ENCODE data around the gene LEFTY1. TPM values are rescaled to one million over a fixed set of nuclear protein-coding genes. Genes with fewer than 3 reads are reported as not detected.

The LEFTY1 gene
- total and polyA plus RNA-seq, 4 donors: 0.42 to 1.4 (median 0.87) TPM

DNA sequence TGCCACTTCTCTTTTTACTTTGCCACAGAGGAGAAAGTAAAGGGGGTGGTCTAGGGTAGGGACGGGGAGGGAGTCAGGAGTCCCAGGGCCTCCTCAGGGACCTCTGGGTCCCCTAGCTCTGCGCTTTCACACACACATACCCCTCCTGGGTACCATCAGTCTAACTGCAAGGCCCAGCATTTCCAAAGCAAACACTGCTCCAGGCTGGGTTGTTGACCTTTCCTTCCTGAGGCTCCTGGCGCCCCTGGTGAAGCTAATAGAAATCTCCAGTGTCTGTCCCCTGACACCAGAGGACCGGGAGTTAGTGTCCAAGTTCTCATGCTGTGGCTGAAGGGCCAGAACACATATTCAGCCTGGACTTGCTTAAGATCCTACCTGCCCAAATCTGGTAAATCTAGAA lies 10.7 kb downstream of the LEFTY1 start:
- Histone ChIP-seq H3K9ac (ENCODE audit: low read depth in 1 of 2, low read length in 2 of 2) (peak overlapping the region in 1 of 2 donors; percentile 44), H3K36me3 (ENCODE audit: control insufficient read depth in 4 of 4, insufficient read depth in 3 of 4, low read depth in 1 of 4, low read length in 3 of 4) (peaks cover 0 to 20% (median 13%) of the 10 kb centered on the region in 4 donors), H3K27ac (ENCODE audit: low read depth in 1 of 2, low read length in 2 of 2) (peak overlapping the region; percentile 97 to 98), H3K4me3 (ENCODE audit: low read depth in 1 of 3, low read length in 3 of 3) (no peak overlapping the region), H3K27me3 (ENCODE audit: control insufficient read depth in 4 of 4, insufficient read depth in 4 of 4, low read length in 3 of 4) (no peaks in the 10 kb centered on the region), H3K9me3 (ENCODE audit: control insufficient read depth in 4 of 4, low read length in 3 of 4) (no peaks in the 10 kb centered on the region), H3K4me1 (ENCODE audit: control insufficient read depth in 4 of 4, insufficient read depth in 4 of 4, low read length in 3 of 4) (peaks cover 22 to 51% (median 47%) of the 10 kb centered on the region in 4 donors)
- DNase-seq (ENCODE audit: low spot score): no peak
- no peak for TF ChIP-seq GABPA (IDR thresholded peaks at IDR 0.05 in 1 of 2, conservative IDR thresholded peaks at IDR 0.05 in 1 of 2)
- TF ChIP-seq, protein P1, sequence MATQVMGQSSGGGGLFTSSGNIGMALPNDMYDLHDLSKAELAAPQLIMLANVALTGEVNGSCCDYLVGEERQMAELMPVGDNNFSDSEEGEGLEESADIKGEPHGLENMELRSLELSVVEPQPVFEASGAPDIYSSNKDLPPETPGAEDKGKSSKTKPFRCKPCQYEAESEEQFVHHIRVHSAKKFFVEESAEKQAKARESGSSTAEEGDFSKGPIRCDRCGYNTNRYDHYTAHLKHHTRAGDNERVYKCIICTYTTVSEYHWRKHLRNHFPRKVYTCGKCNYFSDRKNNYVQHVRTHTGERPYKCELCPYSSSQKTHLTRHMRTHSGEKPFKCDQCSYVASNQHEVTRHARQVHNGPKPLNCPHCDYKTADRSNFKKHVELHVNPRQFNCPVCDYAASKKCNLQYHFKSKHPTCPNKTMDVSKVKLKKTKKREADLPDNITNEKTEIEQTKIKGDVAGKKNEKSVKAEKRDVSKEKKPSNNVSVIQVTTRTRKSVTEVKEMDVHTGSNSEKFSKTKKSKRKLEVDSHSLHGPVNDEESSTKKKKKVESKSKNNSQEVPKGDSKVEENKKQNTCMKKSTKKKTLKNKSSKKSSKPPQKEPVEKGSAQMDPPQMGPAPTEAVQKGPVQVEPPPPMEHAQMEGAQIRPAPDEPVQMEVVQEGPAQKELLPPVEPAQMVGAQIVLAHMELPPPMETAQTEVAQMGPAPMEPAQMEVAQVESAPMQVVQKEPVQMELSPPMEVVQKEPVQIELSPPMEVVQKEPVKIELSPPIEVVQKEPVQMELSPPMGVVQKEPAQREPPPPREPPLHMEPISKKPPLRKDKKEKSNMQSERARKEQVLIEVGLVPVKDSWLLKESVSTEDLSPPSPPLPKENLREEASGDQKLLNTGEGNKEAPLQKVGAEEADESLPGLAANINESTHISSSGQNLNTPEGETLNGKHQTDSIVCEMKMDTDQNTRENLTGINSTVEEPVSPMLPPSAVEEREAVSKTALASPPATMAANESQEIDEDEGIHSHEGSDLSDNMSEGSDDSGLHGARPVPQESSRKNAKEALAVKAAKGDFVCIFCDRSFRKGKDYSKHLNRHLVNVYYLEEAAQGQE (IDR thresholded peaks at IDR 0.05): no peak
- peak; percentile 18 to 39 for TF ChIP-seq HNF4A (conservative IDR thresholded peaks at IDR 0.05)
- peak in 1 of 2 donors; percentile 50 for TF ChIP-seq RAD21 (IDR thresholded peaks at IDR 0.05)
- TF ChIP-seq, protein P2, sequence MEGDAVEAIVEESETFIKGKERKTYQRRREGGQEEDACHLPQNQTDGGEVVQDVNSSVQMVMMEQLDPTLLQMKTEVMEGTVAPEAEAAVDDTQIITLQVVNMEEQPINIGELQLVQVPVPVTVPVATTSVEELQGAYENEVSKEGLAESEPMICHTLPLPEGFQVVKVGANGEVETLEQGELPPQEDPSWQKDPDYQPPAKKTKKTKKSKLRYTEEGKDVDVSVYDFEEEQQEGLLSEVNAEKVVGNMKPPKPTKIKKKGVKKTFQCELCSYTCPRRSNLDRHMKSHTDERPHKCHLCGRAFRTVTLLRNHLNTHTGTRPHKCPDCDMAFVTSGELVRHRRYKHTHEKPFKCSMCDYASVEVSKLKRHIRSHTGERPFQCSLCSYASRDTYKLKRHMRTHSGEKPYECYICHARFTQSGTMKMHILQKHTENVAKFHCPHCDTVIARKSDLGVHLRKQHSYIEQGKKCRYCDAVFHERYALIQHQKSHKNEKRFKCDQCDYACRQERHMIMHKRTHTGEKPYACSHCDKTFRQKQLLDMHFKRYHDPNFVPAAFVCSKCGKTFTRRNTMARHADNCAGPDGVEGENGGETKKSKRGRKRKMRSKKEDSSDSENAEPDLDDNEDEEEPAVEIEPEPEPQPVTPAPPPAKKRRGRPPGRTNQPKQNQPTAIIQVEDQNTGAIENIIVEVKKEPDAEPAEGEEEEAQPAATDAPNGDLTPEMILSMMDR (IDR thresholded peaks at IDR 0.05; ENCODE audit: low read depth, low read length, missing input control): no peak
- peak; percentile 56 for TF ChIP-seq FOXA2 (IDR thresholded peaks at IDR 0.05)
- peak; percentile 59 to 68 for TF ChIP-seq RXRA (IDR thresholded peaks at IDR 0.05)
- no peak for TF ChIP-seq TAF1 (conservative IDR thresholded peaks at IDR 0.05)
- TF ChIP-seq EGR1 (IDR thresholded peaks at IDR 0.05; ENCODE audit: low read depth in 2 of 2): no peak
- no peak for TF ChIP-seq YY1 (IDR thresholded peaks at IDR 0.05)
- TF ChIP-seq, protein P3, sequence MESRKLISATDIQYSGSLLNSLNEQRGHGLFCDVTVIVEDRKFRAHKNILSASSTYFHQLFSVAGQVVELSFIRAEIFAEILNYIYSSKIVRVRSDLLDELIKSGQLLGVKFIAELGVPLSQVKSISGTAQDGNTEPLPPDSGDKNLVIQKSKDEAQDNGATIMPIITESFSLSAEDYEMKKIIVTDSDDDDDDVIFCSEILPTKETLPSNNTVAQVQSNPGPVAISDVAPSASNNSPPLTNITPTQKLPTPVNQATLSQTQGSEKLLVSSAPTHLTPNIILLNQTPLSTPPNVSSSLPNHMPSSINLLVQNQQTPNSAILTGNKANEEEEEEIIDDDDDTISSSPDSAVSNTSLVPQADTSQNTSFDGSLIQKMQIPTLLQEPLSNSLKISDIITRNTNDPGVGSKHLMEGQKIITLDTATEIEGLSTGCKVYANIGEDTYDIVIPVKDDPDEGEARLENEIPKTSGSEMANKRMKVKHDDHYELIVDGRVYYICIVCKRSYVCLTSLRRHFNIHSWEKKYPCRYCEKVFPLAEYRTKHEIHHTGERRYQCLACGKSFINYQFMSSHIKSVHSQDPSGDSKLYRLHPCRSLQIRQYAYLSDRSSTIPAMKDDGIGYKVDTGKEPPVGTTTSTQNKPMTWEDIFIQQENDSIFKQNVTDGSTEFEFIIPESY (IDR thresholded peaks at IDR 0.05): no peak
- 38% methylated on average over 4 of the region's 4 CpGs for WGBS

DNA sequence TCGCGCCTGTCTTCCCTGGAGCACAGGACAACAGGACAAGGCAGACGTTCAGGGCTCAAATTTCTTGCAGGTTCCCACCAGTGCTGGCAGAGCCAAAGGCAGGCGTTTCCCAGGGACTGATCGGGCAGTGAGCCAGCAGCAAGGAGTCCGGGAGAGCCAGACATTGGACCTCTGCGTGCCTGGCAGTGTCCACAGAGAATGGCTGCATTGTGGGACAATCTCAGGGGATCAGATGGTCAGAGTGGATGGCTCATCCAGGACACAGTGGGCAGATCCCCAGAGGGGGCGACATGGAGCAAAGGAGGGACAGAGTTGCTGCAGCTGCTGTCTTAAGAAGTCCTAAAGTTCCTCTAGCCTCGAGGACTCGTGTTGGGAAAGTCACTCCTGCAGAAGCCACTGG lies 11.4 kb downstream of the LEFTY1 start:
- H3K9me3 ChIP-seq (ENCODE audit: control insufficient read depth in 4 of 4, low read length in 3 of 4): no peaks in the 10 kb centered on the region
- TF ChIP-seq RAD21 (IDR thresholded peaks at IDR 0.05): peak; percentile 5 to 20
- TF ChIP-seq, protein P1 (IDR thresholded peaks at IDR 0.05): no peak
- TF ChIP-seq, protein P3 (IDR thresholded peaks at IDR 0.05): no peak
- TF ChIP-seq, protein P2 (IDR thresholded peaks at IDR 0.05; ENCODE audit: low read depth, low read length, missing input control): peak; percentile 18
- TF ChIP-seq YY1 (IDR thresholded peaks at IDR 0.05): no peak
- TF ChIP-seq, protein P4, sequence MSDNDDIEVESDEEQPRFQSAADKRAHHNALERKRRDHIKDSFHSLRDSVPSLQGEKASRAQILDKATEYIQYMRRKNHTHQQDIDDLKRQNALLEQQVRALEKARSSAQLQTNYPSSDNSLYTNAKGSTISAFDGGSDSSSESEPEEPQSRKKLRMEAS (IDR thresholded peaks at IDR 0.05): no peak
- TF ChIP-seq TAF1 (conservative IDR thresholded peaks at IDR 0.05): no peak
- TF ChIP-seq RXRA (IDR thresholded peaks at IDR 0.05): peak in 1 of 2 donors; percentile 39
- no peak for TF ChIP-seq NR2F2 (IDR thresholded peaks at IDR 0.05)
- TF ChIP-seq HNF4A (conservative IDR thresholded peaks at IDR 0.05): peak; percentile 39 to 45
- no peak for TF ChIP-seq GABPA (IDR thresholded peaks at IDR 0.05 in 1 of 2, conservative IDR thresholded peaks at IDR 0.05 in 1 of 2)
- peaks cover 22 to 48% (median 43%) of the 10 kb centered on the region in 4 donors for H3K4me1 ChIP-seq (ENCODE audit: control insufficient read depth in 4 of 4, insufficient read depth in 4 of 4, low read length in 3 of 4)
- peak overlapping the region in 1 of 2 donors; percentile 98 for H3K27ac ChIP-seq (ENCODE audit: low read depth in 1 of 2, low read length in 2 of 2)
- 36% methylated on average over 10 of the region's 10 CpGs for WGBS
- H3K36me3 ChIP-seq (ENCODE audit: control insufficient read depth in 4 of 4, insufficient read depth in 3 of 4, low read depth in 1 of 4, low read length in 3 of 4): peaks cover 0 to 24% (median 14%) of the 10 kb centered on the region in 4 donors
- H3K9ac ChIP-seq (ENCODE audit: low read depth in 1 of 2, low read length in 2 of 2): peak overlapping the region in 1 of 2 donors; percentile 44
- no peaks in the 10 kb centered on the region for H3K27me3 ChIP-seq (ENCODE audit: control insufficient read depth in 4 of 4, insufficient read depth in 4 of 4, low read length in 3 of 4)
- H3K4me3 ChIP-seq (ENCODE audit: low read depth in 1 of 3, low read length in 3 of 3): no peak overlapping the region
- peak; percentile 51 for DNase-seq (ENCODE audit: low spot score)
